GM11168 (cell line): ENCODE data around the gene TBRG4.

Source experiments
- in situ Hi-C: fragments of 300-500 bp; cut with MboI; formaldehyde crosslinking; loops from one replicate; pipeline ENCODE4 v1.12.0; 2022; ENCODE audit warnings: low sequenced_read_pairs; ENCODE audit not compliant: unreplicated experiment

TBRG4 gene

GRCh38 chr7:45111298-45112223, at the start of gene TBRG4:
TSS of gene TBRG4 (minus strand) at chr7:45111697. CDS start at chr7:45109237, 2,460 bp downstream.
- in situ Hi-C loops = no loop called here

- in situ Hi-C loops = no loop called here
Measured at GRCh38 chr7:45161138-45161537, 49.6 kb upstream of the TBRG4 start.

- in situ Hi-C loops = no loop called here
Measured at GRCh38 chr7:45160417-45160881, 49.0 kb upstream of the TBRG4 start.

- in situ Hi-C loops = no loop called here
Measured at GRCh38 chr7:45159296-45159695, 47.8 kb upstream of the TBRG4 start.

GRCh38 chr7:45158471-45158870, 47.0 kb upstream of the TBRG4 start:
- in situ Hi-C loops = no loop called here

- in situ Hi-C loops = no loop called here
Measured at GRCh38 chr7:45157653-45158401, 46.3 kb upstream of the TBRG4 start, which contains the start of gene RAMP3. TSS of gene RAMP3 (plus strand) at chr7:45157791. CDS start at chr7:45157829, 38 bp downstream.

GRCh38 chr7:45157286-45157652, 45.8 kb upstream of the TBRG4 start:
- in situ Hi-C loops = no loop called here

GRCh38 chr7:45156516-45157272, 45.2 kb upstream of the TBRG4 start:
- in situ Hi-C loops = no loop called here

- in situ Hi-C loops = no loop called here
Measured at GRCh38 chr7:45155941-45156340, 44.4 kb upstream of the TBRG4 start.

GRCh38 chr7:45155357-45155900, 43.9 kb upstream of the TBRG4 start:
- in situ Hi-C loops = no loop called here

GRCh38 chr7:45153861-45154260, 42.4 kb upstream of the TBRG4 start:
- in situ Hi-C loops = loop anchor here (5.0 kb wide), 1 partner anchor 98 kb away; no protein-coding TSS in a partner anchor

GRCh38 chr7:45153233-45153632, 41.7 kb upstream of the TBRG4 start:
- in situ Hi-C loops = loop anchor here (5.0 kb wide), 1 partner anchor 99 kb away; no protein-coding TSS in a partner anchor

GRCh38 chr7:45151967-45152366, 40.5 kb upstream of the TBRG4 start:
- in situ Hi-C loops = loop anchor here (5.0 kb wide), 1 partner anchor 100 kb away; no protein-coding TSS in a partner anchor

- in situ Hi-C loops = loop anchor here (5.0 kb wide), 1 partner anchor 101 kb away; no protein-coding TSS in a partner anchor
Measured at GRCh38 chr7:45151131-45151684, 39.7 kb upstream of the TBRG4 start.

GRCh38 chr7:45150199-45150598, 38.7 kb upstream of the TBRG4 start:
- in situ Hi-C loops = loop anchor here (5.0 kb wide), 1 partner anchor 102 kb away; no protein-coding TSS in a partner anchor

- in situ Hi-C loops = loop anchor here (5.0 to 25.0 kb wide), 3 partner anchors 103 to 562 kb away; partner anchors contain the start of gene TMED4
Measured at GRCh38 chr7:45149606-45150005, 38.1 kb upstream of the TBRG4 start.

- in situ Hi-C loops = loop anchor here (25.0 kb wide), 2 partner anchors 186 to 561 kb away; partner anchors contain the start of gene TMED4
Measured at GRCh38 chr7:45148653-45148973, 37.1 kb upstream of the TBRG4 start.

- in situ Hi-C loops = loop anchor here (25.0 kb wide), 2 partner anchors 186 to 561 kb away; partner anchors contain the start of gene TMED4
Measured at GRCh38 chr7:45147858-45148652, 36.6 kb upstream of the TBRG4 start.
